ENCODE data around the gene CLINT1.

- TF ChIP-seq POLR2AphosphoS5 (IDR thresholded peaks at IDR 0.05; ENCODE audit: low read depth, low read length) = no peak
- TF ChIP-seq POLR2A (IDR thresholded peaks at IDR 0.05; ENCODE audit: low read depth, low read length) = no peak
Observed at GRCh38 chr5:157764531-157764930, 94.4 kb downstream of the CLINT1 start.

Data from GM12891 (cell line).